SK-N-SH (cell line): ENCODE data around the gene PXK. TPM values are rescaled to one million over a fixed set of nuclear protein-coding genes. Genes with fewer than 3 reads are reported as not detected.

Source experiments
- CTCF ChIA-PET: fragments of 300-600, 350-600 bp; formaldehyde crosslinking; extraction: SDS; loops from one replicate; lab custom pipeline; 2021; lab: Yijun Ruan, JAX
- POLR2A ChIA-PET: fragments of 350-600 bp; sonication (Branson Sonifier 250); formaldehyde crosslinking; extraction: SDS; loops from one replicate; lab custom pipeline; 2020; ENCODE audit warnings: antibody characterized with exemption, inconsistent platforms; lab: Yijun Ruan, JAX
- DNase-seq: peaks from one replicate; pipeline ENCODE4 v3.0.0; 2012
- H2AFZ ChIP-seq: fragments of 200-600 bp; sonication (generic); 2 replicates; pipeline ENCODE4 v1.8.1; 2016; ENCODE audit warnings: antibody characterized with exemption, mild to moderate bottlenecking, low read depth
- H3F3A ChIP-seq: fragments of 200-600 bp; sonication (generic); replicated peaks from 2 replicates; pipeline ENCODE3; 2016; ENCODE audit warnings: antibody characterized with exemption, mild to moderate bottlenecking; ENCODE audit not compliant: insufficient read depth
- H3K27ac ChIP-seq, 2 experiments: fragments of 200-500 bp in 1 of 2; fragments of 200-600 bp in 1 of 2; sonication (Bioruptor generic) in 1 of 2; sonication (generic), shearing (Covaris generic) in 1 of 2; 2 replicates each; pipeline versions ENCODE4 v1.5.1 to v1.6.1; 2014 to 2016; ENCODE audit warnings: low read depth in 2 of 2, inconsistent platforms in 1 of 2, low read length in 1 of 2, mild to moderate bottlenecking in 1 of 2, mixed read lengths in 1 of 2
- H3K27me3 ChIP-seq: fragments of 200-600 bp; sonication (generic), shearing (Covaris generic); 2 replicates; pipeline ENCODE4 v1.6.1; 2016; ENCODE audit warnings: mixed run types; ENCODE audit not compliant: insufficient read depth
- H3K36me3 ChIP-seq, 2 experiments: fragments of 200-500 bp in 1 of 2; fragments of 200-600 bp in 1 of 2; sonication (Bioruptor generic) in 1 of 2; sonication (generic) in 1 of 2; replicated peaks in 1 of 2; 2 replicates each; pipeline versions ENCODE3 to v1.5.1; 2014 to 2016; ENCODE audit warnings: low read length in 1 of 2, mild to moderate bottlenecking in 1 of 2; ENCODE audit not compliant: insufficient read depth in 2 of 2, control insufficient read depth in 1 of 2
- H3K4me1 ChIP-seq, 2 experiments: fragments of 200-500 bp in 1 of 2; fragments of 200-600 bp in 1 of 2; sonication (Bioruptor generic) in 1 of 2; sonication (generic), shearing (Covaris generic) in 1 of 2; 2 replicates each; pipeline versions ENCODE4 v1.5.1 to v1.6.1; 2014 to 2016; ENCODE audit warnings: low read depth in 1 of 2, low read length in 1 of 2, mixed run types in 1 of 2; ENCODE audit not compliant: insufficient read depth in 2 of 2, control insufficient read depth in 1 of 2
- H3K4me2 ChIP-seq: fragments of 200-600 bp; sonication (generic), shearing (Covaris generic); 2 replicates; pipeline ENCODE4 v1.6.1; 2017; ENCODE audit warnings: mixed run types
- H3K4me3 ChIP-seq, 2 experiments: fragments of 200-500 bp in 1 of 2; fragments of 200-600 bp in 1 of 2; sonication (Bioruptor generic) in 1 of 2; sonication (generic), shearing (Covaris generic) in 1 of 2; 2 replicates each; pipeline versions ENCODE4 v1.5.1 to v1.8.1; 2014 to 2016; ENCODE audit warnings: low read depth in 2 of 2, inconsistent platforms in 1 of 2, low read length in 1 of 2, mild to moderate bottlenecking in 1 of 2, mixed read lengths in 1 of 2, moderate library complexity in 1 of 2
- H3K79me2 ChIP-seq: fragments of 200-600 bp; sonication (generic); 2 replicates; pipeline ENCODE4 v1.8.1; 2017; ENCODE audit warnings: mild to moderate bottlenecking; ENCODE audit not compliant: insufficient read depth
- H3K9ac ChIP-seq: fragments of 200-600 bp; sonication (generic); 2 replicates; pipeline ENCODE4 v1.6.1; 2017; ENCODE audit warnings: mixed run types
- H3K9me2 ChIP-seq: fragments of 200-600 bp; sonication (generic); 2 replicates; pipeline ENCODE4 v1.6.1; 2017; ENCODE audit warnings: mixed run types
- H3K9me3 ChIP-seq: fragments of 200-600 bp; sonication (generic); 2 replicates; pipeline ENCODE4 v1.6.1; 2017; ENCODE audit warnings: mixed run types, mild to moderate bottlenecking, moderate library complexity
- H4K20me1 ChIP-seq: fragments of 200-600 bp; sonication (generic); 2 replicates; pipeline ENCODE4 v1.6.1; 2017; ENCODE audit warnings: mild to moderate bottlenecking, mixed run types; ENCODE audit not compliant: insufficient read depth
- CHD2 ChIP-seq: fragments of 150-350 bp; IDR thresholded peaks from 2 replicates; pipeline ENCODE4 v1.6.1; 2018; ENCODE audit warnings: low read length; ENCODE audit not compliant: partially characterized antibody
- EZH2phosphoT487 ChIP-seq: fragments of 200-600 bp; sonication (generic); IDR thresholded peaks from 2 replicates; pipeline ENCODE4 v1.6.1; 2017; ENCODE audit warnings: low read depth, mixed run types, mild to moderate bottlenecking, antibody characterized with exemption, moderate library complexity, borderline replicate concordance
- IRF3 ChIP-seq: fragments of 150-350 bp; IDR thresholded peaks from 2 replicates; pipeline ENCODE4 v1.6.1; 2016; ENCODE audit warnings: mild to moderate bottlenecking, low read depth, low read length
- MXI1 ChIP-seq: IDR thresholded peaks from 2 replicates; pipeline ENCODE4 v1.6.1; 2012; ENCODE audit warnings: mild to moderate bottlenecking, low read depth, low read length, improper control_type of control experiment
- NFIC ChIP-seq: IDR thresholded peaks from 2 replicates; pipeline ENCODE4 v1.4.0; 2012; ENCODE audit warnings: borderline replicate concordance
- REST ChIP-seq: IDR thresholded peaks from 2 replicates; pipeline ENCODE4 v1.6.1; 2012; ENCODE audit warnings: mild to moderate bottlenecking, low read depth, low read length, moderate library complexity
- SIN3A ChIP-seq: IDR thresholded peaks from 2 replicates; pipeline ENCODE4 v1.6.1; 2012; ENCODE audit warnings: low read depth, mild to moderate bottlenecking, low read length, moderate library complexity, borderline replicate concordance
- WGBS: methylation state at CpG from one replicate; pipeline ENCODE4 v1.1.6; 2017; ENCODE audit warnings: low lambda C conversion rate; 5-methylcytosine and 5-hydroxymethylcytosine counted together
- polyA plus RNA-seq, 3 experiments: library from polyadenylated mRNA; depleted of rRNA; stranded (reverse); fragments of >200 nt; gene quantifications; 2 replicates each; pipeline ENCODE4 v1.2.3, GENCODE V29; 2012

Gene PXK
- polyA plus RNA-seq, 1 of the 3 experiments (the other 2 are of a cell fraction) = 8.4 TPM

GRCh38 chr3:58357402-58357801, 24.7 kb downstream of the PXK start (continued):
- TF ChIP-seq REST = no peak
- TF ChIP-seq SIN3A = no peak
- no peak for TF ChIP-seq NFIC

- Histone ChIP-seq H3K9me3 (no peaks in the 10 kb centered on the region), H3K4me1 (peaks cover 0 to 3% of the 10 kb centered on the region in 2 experiments; a peak in 1 of 4 replicates), H3K9ac (no peak overlapping the region), H3K4me2 (no peak overlapping the region), H3K27me3 (no peaks in the 10 kb centered on the region), H3K36me3 (no peaks in the 10 kb centered on the region), H2AFZ (no peak overlapping the region), H4K20me1 (no peaks in the 10 kb centered on the region), H3K4me3 (no peak overlapping the region), H3K79me2 (no peaks in the 10 kb centered on the region), H3K27ac (no peak overlapping the region), H3F3A (peaks cover 7% of the 10 kb centered on the region), H3K9me2 (no peaks in the 10 kb centered on the region)
- TF ChIP-seq SIN3A (no peak), EZH2phosphoT487 (no peak)
- WGBS = 97% methylated on average over 3 of the region's 3 CpGs
- no peak for DNase-seq
- POLR2A ChIA-PET = no interaction called here
- CTCF ChIA-PET = interaction anchor here (1.0 kb wide), 1 partner anchor 24 kb away, joined by 4 read pairs; no protein-coding TSS in a partner anchor
Measured at GRCh38 chr3:58358092-58358491, 25.4 kb downstream of the PXK start.

GRCh38 chr3:58358808-58359207, 26.1 kb downstream of the PXK start:
- Histone ChIP-seq H3K36me3 (no peaks in the 10 kb centered on the region), H3K4me2 (no peak overlapping the region), H4K20me1 (no peaks in the 10 kb centered on the region), H3K4me1 (peaks cover 0 to 3% of the 10 kb centered on the region in 2 experiments; a peak in 1 of 4 replicates), H3K9ac (no peak overlapping the region), H3K27me3 (no peaks in the 10 kb centered on the region), H3K27ac (no peak overlapping the region), H3F3A (peaks cover 7% of the 10 kb centered on the region), H3K4me3 (no peak overlapping the region), H3K9me3 (no peaks in the 10 kb centered on the region), H3K79me2 (no peaks in the 10 kb centered on the region), H3K9me2 (no peaks in the 10 kb centered on the region), H2AFZ (no peak overlapping the region)
- ChIA-PET POLR2A (no interaction called here), CTCF (interaction anchor here (0.6 to 1.4 kb wide), 2 partner anchors 8 to 52 kb away, joined by 3 to 6 read pairs; partner anchors contain the start of genes HTD2 and RPP14)
- WGBS = 83% methylated on average over 4 of the region's 4 CpGs
- TF ChIP-seq CHD2 (no peak), IRF3 (no peak), MXI1 (no peak)
- no peak for DNase-seq
